HepG2 (cell line): ENCODE data around the gene ZNRD2. TPM values are rescaled to one million over a fixed set of nuclear protein-coding genes. Genes with fewer than 3 reads are reported as not detected.
A peak's percentile ranks its signal among the peaks of the same experiment; 100 is the strongest.

ENCODE experiments used
- AKNA ChIP-seq: sonication (generic); formaldehyde crosslinking; IDR thresholded peaks from 2 replicates; pipeline ENCODE4 v1.4.0; 2020; ENCODE audit warnings: missing genetic modification reagents, borderline replicate concordance
- BRF2 ChIP-seq: sonication (generic); formaldehyde crosslinking; IDR thresholded peaks from 2 replicates; pipeline ENCODE4 v1.8.1; 2022; ENCODE audit warnings: mild to moderate bottlenecking, missing genetic modification reagents
- DMAP1 ChIP-seq: IDR thresholded peaks from 2 replicates; pipeline ENCODE4 v1.6.1; 2016
- GABPB1 ChIP-seq: IDR thresholded peaks from 2 replicates; pipeline ENCODE4 v1.6.1; 2016; ENCODE audit warnings: mild to moderate bottlenecking, missing genetic modification reagents, moderate library complexity, missing compliant biosample characterization
- HCFC1 ChIP-seq: fragments of 150-350 bp; IDR thresholded peaks from 2 replicates; pipeline ENCODE4 v1.6.1; 2014; ENCODE audit warnings: low read depth, low read length
- HNF4G ChIP-seq, 2 experiments: sonication (generic) in 1 of 2; formaldehyde crosslinking in 1 of 2; IDR thresholded peaks; 2 replicates each; pipeline versions ENCODE4 v1.4.0 to v1.6.1; 2011 to 2020; ENCODE audit warnings: borderline replicate concordance in 2 of 2, low read depth in 2 of 2, mild to moderate bottlenecking in 2 of 2, low read length in 1 of 2, missing genetic modification reagents in 1 of 2, moderate library complexity in 1 of 2
- HOXA5 ChIP-seq: sonication (generic); formaldehyde crosslinking; IDR thresholded peaks from 2 replicates; pipeline ENCODE4 v1.4.0; 2020; ENCODE audit warnings: missing genetic modification reagents
- NBN ChIP-seq: fragments of 450-650 bp; conservative IDR thresholded peaks from 2 replicates; pipeline ENCODE4 v1.6.1; 2017
- NCOA1 ChIP-seq: sonication (generic); formaldehyde crosslinking; IDR thresholded peaks from 2 replicates; pipeline ENCODE4 v1.9.0; 2021; ENCODE audit warnings: missing genetic modification reagents
- RAD51 ChIP-seq: fragments of 450-650 bp; IDR thresholded peaks from 2 replicates; pipeline ENCODE4 v1.6.1; 2016; ENCODE audit warnings: borderline replicate concordance
- SIN3B ChIP-seq: fragments of 150-350 bp; IDR thresholded peaks from 2 replicates; pipeline ENCODE4 v1.6.1; 2014; ENCODE audit warnings: low read length
- ZC3H13 ChIP-seq: sonication (generic); formaldehyde crosslinking; IDR thresholded peaks from 2 replicates; pipeline ENCODE4 v1.8.1; 2023; ENCODE audit warnings: mild to moderate bottlenecking, missing genetic modification reagents, moderate library complexity
- ZNF264 ChIP-seq: sonication (generic); formaldehyde crosslinking; IDR thresholded peaks from 2 replicates; pipeline ENCODE4 v1.4.0; 2020; ENCODE audit warnings: missing genetic modification reagents
- ZNF280B ChIP-seq: sonication (generic); formaldehyde crosslinking; IDR thresholded peaks from 2 replicates; pipeline ENCODE4 v1.5.0; 2020; ENCODE audit warnings: missing genetic modification reagents, mild to moderate bottlenecking, borderline replicate concordance
- ZNF33A ChIP-seq: sonication (generic); formaldehyde crosslinking; IDR thresholded peaks from 2 replicates; pipeline ENCODE4 v1.5.1; 2020; ENCODE audit warnings: missing genetic modification reagents, mild to moderate bottlenecking, moderate library complexity, borderline replicate concordance
- ZNF484 ChIP-seq: sonication (generic); formaldehyde crosslinking; IDR thresholded peaks from 2 replicates; pipeline ENCODE4 v1.5.1; 2020; ENCODE audit warnings: mild to moderate bottlenecking, low read depth, missing genetic modification reagents, borderline replicate concordance
- ZNF605 ChIP-seq: sonication (generic); formaldehyde crosslinking; IDR thresholded peaks from 2 replicates; pipeline ENCODE4 v1.8.0; 2022; ENCODE audit warnings: mild to moderate bottlenecking, missing genetic modification reagents
- ZNF770 ChIP-seq: sonication (generic); formaldehyde crosslinking; IDR thresholded peaks from 2 replicates; pipeline ENCODE4 v1.5.0; 2020; ENCODE audit warnings: mild to moderate bottlenecking, missing genetic modification reagents
- ZSCAN31 ChIP-seq: sonication (generic); formaldehyde crosslinking; IDR thresholded peaks from 2 replicates; pipeline ENCODE4 v1.5.0; 2020; ENCODE audit warnings: low read depth, mild to moderate bottlenecking, missing genetic modification reagents
- polyA plus RNA-seq, 8 experiments: library from polyadenylated mRNA; depleted of rRNA in 3 of 8; stranded (reverse) in 7 of 8; unstranded in 1 of 8; fragments of >200 nt; fragmentation: Illumina TruSeq in 4 of 8; extraction: Trizol in 4 of 8; gene quantifications; 2 replicates each; pipeline versions ENCODE4 v1.2.1 to v1.2.3, GENCODE V29; 2011 to 2016; ENCODE audit warnings: low read depth in 4 of 8, missing spikeins in 1 of 8, mixed read lengths in 1 of 8; ENCODE audit not compliant: insufficient read depth in 1 of 8
- total RNA-seq, 5 experiments: library from RNA; depleted of rRNA; stranded (reverse); fragments of >200 nt; fragmentation: Illumina TruSeq; extraction: Trizol; gene quantifications; 2 replicates each; pipeline ENCODE4 v1.2.3, GENCODE V29; 2016; ENCODE audit warnings: low read depth in 1 of 5

ZNRD2 gene
- total and polyA plus RNA-seq, 2 of the 13 experiments (the other 11 are each of a cell fraction or from before 2014, with no cell fraction given) = 29.2 to 34.0 TPM

GRCh38 chr11:65540290-65541092, 29.8 kb upstream of the ZNRD2 start (continued):
- TF ChIP-seq ZNF770 (CRISPR knock-in tag) = no peak
- TF ChIP-seq NCOA1 (CRISPR knock-in tag) = no peak
- TF ChIP-seq ZNF605 (CRISPR knock-in tag) = peak; percentile 24; the same call in 1 of the 2 replicates
- no peak for TF ChIP-seq AKNA (CRISPR knock-in tag)
- no peak for TF ChIP-seq ZSCAN31 (CRISPR knock-in tag)
- TF ChIP-seq HNF4G (IDR thresholded peaks at IDR 0.05; ENCODE audit: borderline replicate concordance, low read depth, low read length) = no peak
- TF ChIP-seq HNF4G (CRISPR knock-in tag; IDR thresholded peaks at IDR 0.05; ENCODE audit: borderline replicate concordance, low read depth) = no peak
- no peak for TF ChIP-seq ZNF280B (CRISPR knock-in tag)
- TF ChIP-seq GABPB1 (CRISPR knock-in tag) = peak; percentile 35; the same call in 1 of the 2 replicates
- TF ChIP-seq NBN = no peak
- no peak for TF ChIP-seq HCFC1
- no peak for TF ChIP-seq BRF2 (CRISPR knock-in tag)
- TF ChIP-seq SIN3B = no peak
- no peak for TF ChIP-seq DMAP1
- no peak for TF ChIP-seq ZNF33A
- TF ChIP-seq ZC3H13 (CRISPR knock-in tag) = peak; percentile 69; the same call in 1 of the 2 replicates
- no peak for TF ChIP-seq HOXA5 (CRISPR knock-in tag)
- TF ChIP-seq RAD51 = no peak
- TF ChIP-seq ZNF484 (CRISPR knock-in tag) = no peak
- TF ChIP-seq ZNF264 (CRISPR knock-in tag) = no peak
